ENCODE results near the gene BEAN1.

BEAN1 gene

DNA sequence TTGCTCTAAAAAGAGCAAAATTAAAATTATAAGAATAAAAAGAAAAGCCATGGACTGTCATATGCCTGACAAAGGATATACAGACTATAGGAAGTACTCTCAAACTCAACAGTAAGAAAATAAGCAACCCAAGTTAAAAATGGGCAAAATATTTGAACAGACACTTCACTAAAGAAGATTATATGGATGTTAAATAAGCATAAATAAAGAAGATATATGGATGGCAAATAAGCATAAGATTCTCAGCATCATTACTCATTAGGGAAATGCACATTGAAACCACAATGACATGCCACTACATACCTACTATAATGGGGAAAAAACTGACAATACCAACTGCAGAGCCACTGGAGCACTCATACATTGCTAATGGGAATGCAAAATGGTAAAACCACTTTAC is 14.9 kb upstream of the BEAN1 start:
- ATAC-seq = no peak
- TF ChIP-seq RARB (CRISPR knock-in tag; IDR thresholded peaks at IDR 0.05) = no peak
- no peak for TF ChIP-seq BACH2 (CRISPR knock-in tag; IDR thresholded peaks at IDR 0.05; ENCODE audit: borderline replicate concordance)
- no peak for TF ChIP-seq CSDC2 (CRISPR knock-in tag; IDR thresholded peaks at IDR 0.05)
- no peak for TF ChIP-seq ISL1 (CRISPR knock-in tag; IDR thresholded peaks at IDR 0.05)
- no peak for TF ChIP-seq ZFP30 (CRISPR knock-in tag; IDR thresholded peaks at IDR 0.05)
- TF ChIP-seq POU6F1 (CRISPR knock-in tag; IDR thresholded peaks at IDR 0.05; ENCODE audit: borderline replicate concordance, low read depth) = no peak
- TF ChIP-seq ZC3H10 (CRISPR knock-in tag; IDR thresholded peaks at IDR 0.05) = no peak
- TF ChIP-seq PATZ1 (CRISPR knock-in tag; IDR thresholded peaks at IDR 0.05; ENCODE audit: borderline replicate concordance) = no peak
- TF ChIP-seq ZNF8 (CRISPR knock-in tag; IDR thresholded peaks at IDR 0.05) = no peak
- TF ChIP-seq, protein P1, sequence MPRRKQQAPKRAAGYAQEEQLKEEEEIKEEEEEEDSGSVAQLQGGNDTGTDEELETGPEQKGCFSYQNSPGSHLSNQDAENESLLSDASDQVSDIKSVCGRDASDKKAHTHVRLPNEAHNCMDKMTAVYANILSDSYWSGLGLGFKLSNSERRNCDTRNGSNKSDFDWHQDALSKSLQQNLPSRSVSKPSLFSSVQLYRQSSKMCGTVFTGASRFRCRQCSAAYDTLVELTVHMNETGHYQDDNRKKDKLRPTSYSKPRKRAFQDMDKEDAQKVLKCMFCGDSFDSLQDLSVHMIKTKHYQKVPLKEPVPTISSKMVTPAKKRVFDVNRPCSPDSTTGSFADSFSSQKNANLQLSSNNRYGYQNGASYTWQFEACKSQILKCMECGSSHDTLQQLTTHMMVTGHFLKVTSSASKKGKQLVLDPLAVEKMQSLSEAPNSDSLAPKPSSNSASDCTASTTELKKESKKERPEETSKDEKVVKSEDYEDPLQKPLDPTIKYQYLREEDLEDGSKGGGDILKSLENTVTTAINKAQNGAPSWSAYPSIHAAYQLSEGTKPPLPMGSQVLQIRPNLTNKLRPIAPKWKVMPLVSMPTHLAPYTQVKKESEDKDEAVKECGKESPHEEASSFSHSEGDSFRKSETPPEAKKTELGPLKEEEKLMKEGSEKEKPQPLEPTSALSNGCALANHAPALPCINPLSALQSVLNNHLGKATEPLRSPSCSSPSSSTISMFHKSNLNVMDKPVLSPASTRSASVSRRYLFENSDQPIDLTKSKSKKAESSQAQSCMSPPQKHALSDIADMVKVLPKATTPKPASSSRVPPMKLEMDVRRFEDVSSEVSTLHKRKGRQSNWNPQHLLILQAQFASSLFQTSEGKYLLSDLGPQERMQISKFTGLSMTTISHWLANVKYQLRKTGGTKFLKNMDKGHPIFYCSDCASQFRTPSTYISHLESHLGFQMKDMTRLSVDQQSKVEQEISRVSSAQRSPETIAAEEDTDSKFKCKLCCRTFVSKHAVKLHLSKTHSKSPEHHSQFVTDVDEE (CRISPR knock-in tag; IDR thresholded peaks at IDR 0.05) = no peak
- TF ChIP-seq OSR1 (CRISPR knock-in tag; IDR thresholded peaks at IDR 0.05) = no peak
- no peak for TF ChIP-seq GLIS3 (CRISPR knock-in tag; IDR thresholded peaks at IDR 0.05)
- TF ChIP-seq, protein P2, sequence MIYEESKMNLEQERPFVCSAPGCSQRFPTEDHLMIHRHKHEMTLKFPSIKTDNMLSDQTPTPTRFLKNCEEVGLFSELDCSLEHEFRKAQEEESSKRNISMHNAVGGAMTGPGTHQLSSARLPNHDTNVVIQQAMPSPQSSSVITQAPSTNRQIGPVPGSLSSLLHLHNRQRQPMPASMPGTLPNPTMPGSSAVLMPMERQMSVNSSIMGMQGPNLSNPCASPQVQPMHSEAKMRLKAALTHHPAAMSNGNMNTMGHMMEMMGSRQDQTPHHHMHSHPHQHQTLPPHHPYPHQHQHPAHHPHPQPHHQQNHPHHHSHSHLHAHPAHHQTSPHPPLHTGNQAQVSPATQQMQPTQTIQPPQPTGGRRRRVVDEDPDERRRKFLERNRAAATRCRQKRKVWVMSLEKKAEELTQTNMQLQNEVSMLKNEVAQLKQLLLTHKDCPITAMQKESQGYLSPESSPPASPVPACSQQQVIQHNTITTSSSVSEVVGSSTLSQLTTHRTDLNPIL (CRISPR knock-in tag; IDR thresholded peaks at IDR 0.05; ENCODE audit: low read depth) = no peak
- TF ChIP-seq ESRRG (CRISPR knock-in tag; IDR thresholded peaks at IDR 0.05) = no peak
- TF ChIP-seq ZNF70 (CRISPR knock-in tag; IDR thresholded peaks at IDR 0.05) = no peak
- no peak for TF ChIP-seq PPARA (CRISPR knock-in tag; IDR thresholded peaks at IDR 0.05; ENCODE audit: borderline replicate concordance)
- no peak for TF ChIP-seq ZNF565 (CRISPR knock-in tag; conservative IDR thresholded peaks at IDR 0.05; ENCODE audit: low read depth)
- no peak for TF ChIP-seq SNAI2 (CRISPR knock-in tag; IDR thresholded peaks at IDR 0.05)

DNA sequence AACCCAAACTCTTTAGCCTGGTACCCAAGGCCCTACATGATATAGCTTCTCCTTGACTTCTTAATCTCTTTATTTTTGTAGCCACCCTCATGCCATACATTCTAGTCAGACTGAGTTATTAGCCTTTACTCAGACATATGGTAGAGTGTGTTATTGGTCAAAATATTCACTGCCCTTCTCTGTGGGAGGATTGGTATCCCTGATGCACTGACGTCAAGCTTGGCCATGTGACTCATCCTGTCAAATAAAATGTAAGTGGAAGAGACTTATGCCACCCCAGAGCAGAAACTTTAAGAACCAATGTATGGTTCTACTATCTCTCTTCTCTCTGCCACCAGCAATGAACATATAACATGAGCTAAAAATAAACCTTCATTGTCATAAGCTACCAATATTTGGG is 12.2 kb upstream of the BEAN1 start:
- no peak for ATAC-seq
- TF ChIP-seq ZNF8 (CRISPR knock-in tag; IDR thresholded peaks at IDR 0.05) (no peak), TCF4 (CRISPR knock-in tag; IDR thresholded peaks at IDR 0.05; ENCODE audit: borderline replicate concordance) (no peak), POU6F1 (CRISPR knock-in tag; IDR thresholded peaks at IDR 0.05; ENCODE audit: borderline replicate concordance, low read depth) (no peak), RARB (CRISPR knock-in tag; IDR thresholded peaks at IDR 0.05) (no peak), BACH2 (CRISPR knock-in tag; IDR thresholded peaks at IDR 0.05; ENCODE audit: borderline replicate concordance) (no peak), GLIS3 (CRISPR knock-in tag; IDR thresholded peaks at IDR 0.05) (no peak), ZFP30 (CRISPR knock-in tag; IDR thresholded peaks at IDR 0.05) (no peak), ZNF70 (CRISPR knock-in tag; IDR thresholded peaks at IDR 0.05) (no peak), ZFP3 (CRISPR knock-in tag; IDR thresholded peaks at IDR 0.05) (no peak), SNAI2 (CRISPR knock-in tag; IDR thresholded peaks at IDR 0.05) (no peak), ZNF565 (CRISPR knock-in tag; conservative IDR thresholded peaks at IDR 0.05; ENCODE audit: low read depth) (no peak), ZC3H10 (CRISPR knock-in tag; IDR thresholded peaks at IDR 0.05) (no peak), ESRRG (CRISPR knock-in tag; IDR thresholded peaks at IDR 0.05) (no peak), OSR1 (CRISPR knock-in tag; IDR thresholded peaks at IDR 0.05) (no peak), CSDC2 (CRISPR knock-in tag; IDR thresholded peaks at IDR 0.05) (no peak), ARNTL (CRISPR knock-in tag; IDR thresholded peaks at IDR 0.05; ENCODE audit: borderline replicate concordance, low read depth) (no peak), PATZ1 (CRISPR knock-in tag; IDR thresholded peaks at IDR 0.05; ENCODE audit: borderline replicate concordance) (no peak)
- TF ChIP-seq, protein P2 (CRISPR knock-in tag; IDR thresholded peaks at IDR 0.05; ENCODE audit: low read depth) = no peak

Data from SK-N-SH treated with all-trans-retinoic acid at 6 μM for 48 hours (cell line).